GM21717 (cell line): ENCODE data around the gene ARG2.

ENCODE experiments used
- ATAC-seq: cut with Tn5 transposase; IDR thresholded peaks from one replicate; pipeline ENCODE4 v1.9.1; 2021; ENCODE audit warnings: mild to moderate bottlenecking, moderate library complexity; ENCODE audit not compliant: unreplicated experiment

The ARG2 gene

GRCh38 chr14:67680121-67680602 is 60.4 kb downstream of the ARG2 start:
- ATAC-seq = peak; percentile 90

GRCh38 chr14:67680941-67681340 is 61.2 kb downstream of the ARG2 start:
- ATAC-seq = no peak

GRCh38 chr14:67683842-67684241 is 64.1 kb downstream of the ARG2 start:
- no peak for ATAC-seq

GRCh38 chr14:67690011-67690410 is 70.3 kb downstream of the ARG2 start:
- no peak for ATAC-seq

- peak; percentile 92 for ATAC-seq
These were observed 75.2 kb downstream of the ARG2 start for GRCh38 chr14:67694791-67695393.

GRCh38 chr14:67695394-67695949 is 75.8 kb downstream of the ARG2 start, which contains the start of gene RDH11:
Gene RDH11 (minus strand): TSS chr14:67695764. CDS start chr14:67695703, 61 bp downstream.
- ATAC-seq = peak; percentile 71

GRCh38 chr14:67697006-67697405 is 77.3 kb downstream of the ARG2 start:
- no peak for ATAC-seq

GRCh38 chr14:67698179-67698578 is 78.5 kb downstream of the ARG2 start:
- no peak for ATAC-seq
